Progenitor cell of endocrine pancreas (in vitro differentiated cells): ENCODE measurements around the gene KIAA1143. TPM values are rescaled to one million over a fixed set of nuclear protein-coding genes. Genes with fewer than 3 reads are reported as not detected.

Source experiments
- DNase-seq: peaks from one replicate; pipeline ENCODE4 v3.0.0; 2021; ENCODE audit warnings: low spot score; ENCODE audit not compliant: unreplicated experiment
- H3K27ac Mint-ChIP-seq: 2 replicates; pipeline ENCODE4 v1.8.0; 2021; ENCODE audit warnings: mild to moderate bottlenecking, moderate library complexity, mixed read lengths
- H3K27me3 Mint-ChIP-seq: 2 replicates; pipeline ENCODE4 v1.8.0; 2021; ENCODE audit warnings: mixed read lengths
- H3K36me3 Mint-ChIP-seq: 2 replicates; pipeline ENCODE4 v1.8.0; 2022; ENCODE audit warnings: mixed read lengths; ENCODE audit not compliant: insufficient read depth
- H3K4me1 Mint-ChIP-seq: 2 replicates; pipeline ENCODE4 v1.8.0; 2021; ENCODE audit warnings: low read depth, mixed read lengths
- H3K4me3 Mint-ChIP-seq: 2 replicates; pipeline ENCODE4 v1.8.0; 2021; ENCODE audit warnings: low read depth, mild to moderate bottlenecking, moderate library complexity, mixed read lengths
- H3K9me3 Mint-ChIP-seq: 2 replicates; pipeline ENCODE4 v1.8.0; 2021; ENCODE audit warnings: low read depth, mixed read lengths
- CTCF ChIP-seq: fragments of 200-600 bp; sonication (generic); IDR thresholded peaks from one replicate; pipeline ENCODE4 v1.5.0; 2021; ENCODE audit warnings: antibody characterized with exemption, mild to moderate bottlenecking; ENCODE audit not compliant: unreplicated experiment
- total RNA-seq: library from RNA; stranded (reverse); gene quantifications from 2 replicates; pipeline ENCODE4 v1.2.1, GENCODE V29; 2021

KIAA1143 gene
- total RNA-seq, 1 donor from 2014 or later, result 38.8 TPM

GRCh38 chr3:44762170-44762677, 805 bp upstream of the KIAA1143 start:
- no peak for TF ChIP-seq CTCF
- no peak for DNase-seq
- Mint-ChIP-seq H3K27me3 (no peaks in the 10 kb centered on the region), H3K4me1 (peaks cover 10% of the 10 kb centered on the region), H3K27ac (peak overlapping the region; percentile 96), H3K4me3 (peak overlapping the region; percentile 88), H3K9me3 (peaks cover 29% of the 10 kb centered on the region), H3K36me3 (peaks cover 48% of the 10 kb centered on the region)

GRCh38 chr3:44761101-44761423, 357 bp downstream of the KIAA1143 start:
- Mint-ChIP-seq H3K9me3 (peaks cover 26% of the 10 kb centered on the region), H3K36me3 (peaks cover 42% of the 10 kb centered on the region), H3K4me3 (peak overlapping the region; percentile 88), H3K27ac (peak overlapping the region; percentile 96), H3K27me3 (no peaks in the 10 kb centered on the region), H3K4me1 (peaks cover 10% of the 10 kb centered on the region)
- TF ChIP-seq CTCF, result no peak
- no peak for DNase-seq

- peaks cover 55% of the 10 kb centered on the region for H3K36me3 Mint-ChIP-seq
- TF ChIP-seq CTCF, result no peak
- H3K9me3 Mint-ChIP-seq, result peaks cover 66% of the 10 kb centered on the region
- no peak for DNase-seq
- H3K27me3 Mint-ChIP-seq, result no peaks in the 10 kb centered on the region
- H3K4me1 Mint-ChIP-seq, result no peaks in the 10 kb centered on the region
- no peak overlapping the region for H3K4me3 Mint-ChIP-seq
- H3K27ac Mint-ChIP-seq, result no peak overlapping the region
Observed at GRCh38 chr3:44734646-44735168, 26.7 kb downstream of the KIAA1143 start.

- Mint-ChIP-seq H3K36me3 (peaks cover 37% of the 10 kb centered on the region), H3K27me3 (no peaks in the 10 kb centered on the region), H3K4me3 (peak within 1 kb of the TSS; percentile 83), H3K4me1 (peaks cover 1% of the 10 kb centered on the region), H3K9me3 (peaks cover 51% of the 10 kb centered on the region), H3K27ac (peak within 1 kb of the TSS; percentile 88)
- DNase-seq, result peak; percentile 64
- no peak for TF ChIP-seq CTCF
Observed at GRCh38 chr3:44729384-44729910, 32.0 kb downstream of the KIAA1143 start, which contains the start of gene ZNF501. ZNF501 (plus strand) TSS chr3:44729635; CDS start chr3:44734422, 4,787 bp downstream.

GRCh38 chr3:44722103-44722401, 39.4 kb downstream of the KIAA1143 start:
- no peak for DNase-seq
- Mint-ChIP-seq H3K4me3 (no peak overlapping the region), H3K27me3 (no peaks in the 10 kb centered on the region), H3K9me3 (peaks cover 62% of the 10 kb centered on the region), H3K4me1 (no peaks in the 10 kb centered on the region), H3K27ac (no peak overlapping the region), H3K36me3 (peaks cover 4% of the 10 kb centered on the region)
- no peak for TF ChIP-seq CTCF
